ENCODE results near the gene LRRC8D. TPM values are rescaled to one million over a fixed set of nuclear protein-coding genes. Genes with fewer than 3 reads are reported as not detected.

Gene LRRC8D
- total RNA-seq, 1 experiment from 2014 or later = 16.1 TPM

- Histone ChIP-seq H3K4me1 (no peaks in the 10 kb centered on the region), H3K4me3 (no peak overlapping the region), H3K36me3 (no peaks in the 10 kb centered on the region), H3K27me3 (no peaks in the 10 kb centered on the region), H3K9me3 (replicated peaks) (no peaks in the 10 kb centered on the region), H3K27ac (no peak overlapping the region)
- no peak for DNase-seq
Measured at GRCh38 chr1:89898150-89898549, 77.3 kb downstream of the LRRC8D start.

DNA sequence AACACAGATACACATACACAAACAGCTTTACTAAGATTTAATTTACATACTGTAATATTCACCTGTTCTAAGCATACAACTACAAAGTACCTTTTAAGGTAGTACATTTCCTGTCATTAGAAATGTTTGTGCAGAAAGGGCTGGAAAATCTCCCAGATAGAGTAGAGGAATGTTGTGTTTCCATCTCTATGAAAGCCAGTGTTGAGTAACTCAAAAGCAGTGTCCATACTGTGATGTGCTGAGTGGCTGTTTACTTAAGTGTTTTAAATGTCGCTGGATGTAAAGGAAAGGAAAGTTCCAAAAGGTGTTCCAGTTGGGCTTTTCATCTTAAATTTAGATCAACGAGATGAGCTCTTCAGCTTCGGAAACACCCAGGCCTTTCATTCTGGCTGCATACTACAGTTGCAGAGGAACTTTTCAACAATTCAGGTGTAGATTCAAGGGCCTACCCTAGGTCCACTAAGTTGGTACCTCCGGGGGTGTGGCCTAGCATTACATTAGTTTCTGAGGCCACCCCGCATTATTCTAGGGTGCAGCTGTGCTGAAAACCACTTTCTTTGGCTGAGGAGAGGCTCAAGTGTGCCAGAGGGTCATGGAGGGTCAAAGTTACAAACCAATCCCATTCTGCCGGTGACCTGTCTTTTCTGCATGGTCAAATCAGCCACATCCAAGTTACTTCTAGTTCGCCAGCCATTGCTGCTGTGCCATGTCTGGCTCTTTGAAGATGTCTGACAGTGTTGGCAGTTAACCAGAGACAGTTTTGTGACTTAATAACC, 78.1 kb downstream of the LRRC8D start:
- no peaks in the 10 kb centered on the region for H3K36me3 ChIP-seq
- no peaks in the 10 kb centered on the region for H3K9me3 ChIP-seq (replicated peaks)
- DNase-seq = no peak
- H3K4me1 ChIP-seq = no peaks in the 10 kb centered on the region
- no peaks in the 10 kb centered on the region for H3K27me3 ChIP-seq
- H3K4me3 ChIP-seq = no peak overlapping the region
- H3K27ac ChIP-seq = no peak overlapping the region

- Histone ChIP-seq H3K4me3 (no peak overlapping the region), H3K27me3 (no peaks in the 10 kb centered on the region), H3K36me3 (no peaks in the 10 kb centered on the region), H3K9me3 (replicated peaks) (no peaks in the 10 kb centered on the region), H3K4me1 (no peaks in the 10 kb centered on the region), H3K27ac (no peak overlapping the region)
- no peak for DNase-seq
Measured at GRCh38 chr1:89900323-89900722, 79.5 kb downstream of the LRRC8D start.

- Histone ChIP-seq H3K27ac (no peak overlapping the region), H3K36me3 (no peaks in the 10 kb centered on the region), H3K27me3 (no peaks in the 10 kb centered on the region), H3K4me3 (no peak overlapping the region), H3K9me3 (replicated peaks) (no peaks in the 10 kb centered on the region), H3K4me1 (peaks cover 5% of the 10 kb centered on the region)
- no peak for DNase-seq
Measured at GRCh38 chr1:89900791-89901708, 80.2 kb downstream of the LRRC8D start.

GRCh38 chr1:89901957-89902669, 81.3 kb downstream of the LRRC8D start:
- Histone ChIP-seq H3K4me1 (peaks cover 13% of the 10 kb centered on the region), H3K4me3 (no peak overlapping the region), H3K36me3 (no peaks in the 10 kb centered on the region), H3K9me3 (replicated peaks) (no peaks in the 10 kb centered on the region), H3K27ac (no peak overlapping the region), H3K27me3 (no peaks in the 10 kb centered on the region)
- no peak for DNase-seq

- DNase-seq = no peak
- Histone ChIP-seq H3K36me3 (no peaks in the 10 kb centered on the region), H3K4me1 (peaks cover 25% of the 10 kb centered on the region), H3K27me3 (no peaks in the 10 kb centered on the region), H3K4me3 (no peak overlapping the region), H3K9me3 (replicated peaks) (no peaks in the 10 kb centered on the region), H3K27ac (no peak overlapping the region)
Measured at GRCh38 chr1:89903550-89903949, 82.7 kb downstream of the LRRC8D start.

DNA sequence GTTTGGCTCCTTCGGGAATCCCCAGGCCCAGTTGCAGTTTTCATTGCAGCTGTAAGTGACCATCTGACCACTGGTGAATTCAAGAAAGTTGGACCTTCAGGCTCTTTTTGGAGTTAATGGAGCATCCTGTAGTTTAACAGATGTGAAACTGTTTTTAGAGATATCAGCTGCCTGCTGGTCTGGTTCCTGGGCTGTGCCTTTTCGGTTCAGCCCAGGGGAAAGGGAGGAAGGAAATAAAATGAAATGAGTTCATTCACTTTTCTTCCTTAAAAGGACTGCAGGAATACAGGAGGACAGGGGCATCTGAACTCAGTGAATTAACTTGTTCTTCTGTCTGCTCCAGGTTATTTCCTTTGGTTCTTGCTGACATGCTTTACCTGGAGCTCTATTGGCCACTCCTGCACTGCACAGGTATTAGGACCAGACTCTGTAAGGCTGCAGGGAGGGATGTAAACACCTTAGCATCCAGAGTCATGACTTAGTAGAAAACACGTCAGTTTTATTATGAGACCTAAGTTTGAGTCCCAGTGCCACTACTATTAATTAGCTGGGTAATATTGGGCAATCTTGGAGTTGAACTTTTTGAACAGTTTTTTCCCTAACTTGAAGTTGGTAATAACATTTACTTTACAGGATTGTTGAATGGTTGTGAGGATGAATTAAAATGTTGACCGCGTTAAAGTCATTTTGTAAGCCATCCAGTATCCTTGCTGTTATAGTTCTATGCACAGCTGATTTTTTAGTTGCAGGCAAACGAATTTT, 83.6 kb downstream of the LRRC8D start:
- H3K27ac ChIP-seq = no peak overlapping the region
- no peaks in the 10 kb centered on the region for H3K9me3 ChIP-seq (replicated peaks)
- H3K4me3 ChIP-seq = no peak overlapping the region
- DNase-seq = no peak
- no peaks in the 10 kb centered on the region for H3K27me3 ChIP-seq
- H3K4me1 ChIP-seq = peaks cover 30% of the 10 kb centered on the region
- H3K36me3 ChIP-seq = no peaks in the 10 kb centered on the region

GRCh38 chr1:89905395-89906058, 84.7 kb downstream of the LRRC8D start:
- Histone ChIP-seq H3K4me1 (peaks cover 34% of the 10 kb centered on the region), H3K36me3 (no peaks in the 10 kb centered on the region), H3K27ac (no peak overlapping the region), H3K4me3 (no peak overlapping the region), H3K27me3 (no peaks in the 10 kb centered on the region), H3K9me3 (replicated peaks) (no peaks in the 10 kb centered on the region)
- DNase-seq = no peak

DNA sequence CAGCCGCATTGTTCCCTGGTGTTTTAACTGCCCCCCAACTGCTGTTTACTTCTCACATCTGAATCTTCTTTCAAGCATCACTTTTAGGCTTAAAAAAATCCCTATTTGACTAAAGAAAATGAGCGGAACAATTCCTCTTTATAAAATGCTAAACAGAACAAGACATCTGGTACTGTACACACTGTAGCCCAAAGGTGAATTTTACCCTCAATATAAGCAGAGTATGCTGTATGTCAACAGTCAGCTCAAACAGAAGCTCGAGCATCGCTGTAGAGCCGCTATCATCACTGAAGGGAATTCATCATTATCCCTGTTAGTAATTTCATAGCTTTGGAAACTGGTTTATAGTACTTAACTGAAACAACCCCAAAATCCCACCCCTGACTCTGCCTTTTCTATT, 85.3 kb downstream of the LRRC8D start:
- Histone ChIP-seq H3K4me1 (peaks cover 39% of the 10 kb centered on the region), H3K4me3 (no peak overlapping the region)

DNA sequence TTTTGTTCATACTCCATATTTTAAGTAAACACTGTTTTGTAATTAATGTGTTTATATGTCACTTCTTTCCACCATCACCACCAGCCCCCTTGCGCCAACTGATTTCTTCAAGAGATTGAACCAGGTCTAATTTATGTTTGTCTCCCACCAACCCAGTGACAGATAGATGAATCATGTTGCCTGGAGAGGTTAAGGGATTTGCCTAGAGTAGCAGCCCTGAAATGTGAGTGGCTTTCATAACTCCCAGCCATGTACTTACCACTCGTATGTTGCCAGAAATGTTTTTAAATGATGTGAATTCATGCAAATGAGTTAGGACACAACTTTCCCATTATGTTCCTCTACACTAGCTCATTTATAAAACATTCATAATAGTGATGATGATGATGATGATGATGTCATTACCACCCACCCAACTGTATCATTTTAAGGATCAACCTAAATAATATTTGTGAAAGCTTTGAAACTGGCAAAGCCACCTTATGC, 86.9 kb downstream of the LRRC8D start:
- Histone ChIP-seq H3K36me3 (no peaks in the 10 kb centered on the region), H3K4me3 (no peak overlapping the region), H3K4me1 (peaks cover 54% of the 10 kb centered on the region), H3K27me3 (no peaks in the 10 kb centered on the region), H3K9me3 (replicated peaks) (no peaks in the 10 kb centered on the region), H3K27ac (no peak overlapping the region)
- no peak for DNase-seq

More for the DNA sequence above, 85.3 kb downstream of the LRRC8D start:
- no peaks in the 10 kb centered on the region for H3K9me3 ChIP-seq (replicated peaks)
- DNase-seq = no peak
- H3K27ac ChIP-seq = peak overlapping the region; percentile 57
- H3K36me3 ChIP-seq = no peaks in the 10 kb centered on the region
- no peaks in the 10 kb centered on the region for H3K27me3 ChIP-seq

DNA sequence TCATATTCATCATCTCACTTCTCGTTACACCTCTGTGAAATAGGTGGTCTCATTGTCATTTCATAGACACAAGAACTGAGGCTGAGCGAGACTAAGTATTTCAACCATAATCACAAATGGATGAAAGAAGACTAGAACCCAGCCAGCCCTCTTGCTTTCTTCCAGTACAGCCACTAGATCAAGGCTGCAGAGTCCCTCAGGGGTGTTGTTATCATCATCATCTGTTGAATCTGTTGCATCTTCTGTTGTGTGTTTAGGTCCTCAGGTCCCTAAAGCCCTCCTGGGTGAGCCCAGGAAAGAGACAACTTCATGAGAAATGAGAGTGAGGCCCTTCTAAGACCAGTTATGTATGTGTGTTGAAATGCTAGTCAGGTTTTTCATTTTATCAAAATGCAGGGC, 87.4 kb downstream of the LRRC8D start:
- Histone ChIP-seq H3K4me1 (peaks cover 54% of the 10 kb centered on the region), H3K9me3 (replicated peaks) (no peaks in the 10 kb centered on the region), H3K27ac (no peak overlapping the region; the same call in 1 of the 2 replicates), H3K4me3 (no peak overlapping the region), H3K36me3 (no peaks in the 10 kb centered on the region), H3K27me3 (no peaks in the 10 kb centered on the region)
- DNase-seq = no peak

DNA sequence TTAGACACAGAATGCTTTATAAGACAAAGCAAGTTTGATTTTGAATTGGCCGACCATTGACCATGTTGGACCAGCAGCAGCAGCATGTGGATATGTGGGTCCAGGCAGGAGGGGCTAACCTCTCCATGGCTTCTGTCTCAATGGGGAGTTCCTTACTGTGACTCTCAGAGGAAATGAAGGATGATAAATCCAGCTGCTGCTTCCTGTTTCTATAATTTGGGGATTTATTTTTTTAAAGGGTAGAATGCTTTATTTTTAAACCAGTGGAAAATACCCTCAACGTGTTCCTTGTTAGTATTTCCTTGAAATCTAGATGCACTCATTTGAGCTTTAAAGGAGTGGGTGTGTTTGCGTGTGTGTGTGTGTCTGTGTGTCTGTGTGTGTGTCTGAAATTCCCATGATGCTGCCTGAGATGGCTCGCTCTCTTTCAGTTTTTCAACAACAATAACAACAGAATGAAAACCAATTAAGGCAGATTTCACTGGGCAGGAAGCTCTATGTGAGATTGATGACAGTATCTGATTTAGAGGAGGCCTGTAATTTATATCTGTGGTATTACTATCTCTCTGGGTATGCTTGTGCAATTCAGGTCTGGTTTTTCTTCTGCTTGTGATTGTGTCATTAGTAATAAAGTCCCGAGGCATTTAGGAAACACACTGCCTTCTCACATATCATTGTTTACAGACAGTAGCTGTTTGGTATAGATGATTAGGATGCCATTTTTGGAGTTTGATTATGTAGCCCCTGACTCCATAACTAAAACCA, 88.0 kb downstream of the LRRC8D start:
- H3K4me1 ChIP-seq = peaks cover 54% of the 10 kb centered on the region
- no peaks in the 10 kb centered on the region for H3K9me3 ChIP-seq (replicated peaks)
- no peaks in the 10 kb centered on the region for H3K36me3 ChIP-seq
- DNase-seq = no peak
- H3K27ac ChIP-seq = no peak overlapping the region; the same call in 1 of the 2 replicates
- no peak overlapping the region for H3K4me3 ChIP-seq
- H3K27me3 ChIP-seq = no peaks in the 10 kb centered on the region

DNA sequence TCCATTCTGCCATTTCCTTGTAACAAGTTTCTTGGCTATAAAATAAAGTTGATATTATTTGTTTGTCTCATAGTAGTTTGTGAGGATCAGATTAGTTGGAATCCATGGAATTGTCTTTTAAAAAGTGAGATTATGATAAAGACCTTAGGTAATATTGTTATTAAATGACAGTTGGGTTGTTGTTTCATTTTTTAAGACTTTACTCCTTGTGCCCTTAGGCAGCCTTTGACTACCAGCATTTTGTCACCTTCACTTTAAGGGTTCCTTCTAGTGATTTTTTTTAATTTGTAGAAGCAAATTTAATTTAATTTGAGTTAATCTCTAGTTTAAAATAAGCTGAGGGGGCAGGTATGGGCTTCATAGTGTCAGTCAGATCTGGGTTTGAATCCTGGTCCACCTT, 89.4 kb downstream of the LRRC8D start:
- Histone ChIP-seq H3K4me1 (peaks cover 54% of the 10 kb centered on the region), H3K27ac (no peak overlapping the region; the same call in 1 of the 2 replicates), H3K9me3 (replicated peaks) (no peaks in the 10 kb centered on the region)

More for the DNA sequence above, 89.4 kb downstream of the LRRC8D start:
- Histone ChIP-seq H3K27me3 (no peaks in the 10 kb centered on the region), H3K36me3 (no peaks in the 10 kb centered on the region), H3K4me3 (no peak overlapping the region)
- no peak for DNase-seq
